Liver (tissue), 9 donors: ENCODE data around the gene ZIK1. TPM values are rescaled to one million over a fixed set of nuclear protein-coding genes. Genes with fewer than 3 reads are reported as not detected.

Experiments used
- DNase-seq: peaks from one replicate; pipeline ENCODE4 v3.0.0-alpha.2; 2017; ENCODE audit warnings: low spot score
- H3K27ac ChIP-seq, 2 donors: one replicate each; pipeline ENCODE4 v1.7.0; 2013; ENCODE audit warnings: inconsistent platforms in 2 of 2, low read length in 2 of 2, control low read depth in 1 of 2, low read depth in 1 of 2, mild to moderate bottlenecking in 1 of 2
- H3K27me3 ChIP-seq, 4 donors: one replicate each; pipeline versions ENCODE4 v1.6.1 to v1.7.0; 2013; ENCODE audit warnings: low read length in 3 of 4, inconsistent platforms in 1 of 4, mild to moderate bottlenecking in 1 of 4, moderate library complexity in 1 of 4; ENCODE audit not compliant: control insufficient read depth in 4 of 4, insufficient read depth in 4 of 4
- H3K36me3 ChIP-seq, 4 donors: one replicate each; pipeline versions ENCODE4 v1.6.1 to v1.7.0; 2013; ENCODE audit warnings: low read length in 3 of 4, mild to moderate bottlenecking in 3 of 4, low read depth in 1 of 4, moderate library complexity in 1 of 4; ENCODE audit not compliant: control insufficient read depth in 4 of 4, insufficient read depth in 3 of 4
- H3K4me1 ChIP-seq, 4 donors: one replicate each; pipeline versions ENCODE4 v1.6.1 to v1.7.0; 2013; ENCODE audit warnings: low read length in 3 of 4, mild to moderate bottlenecking in 3 of 4, moderate library complexity in 1 of 4; ENCODE audit not compliant: control insufficient read depth in 4 of 4, insufficient read depth in 4 of 4
- H3K4me3 ChIP-seq, 3 donors: one replicate each; pipeline versions ENCODE4 v1.6.1 to v1.7.0; 2013; ENCODE audit warnings: low read length in 3 of 3, control low read depth in 1 of 3, low read depth in 1 of 3, mild to moderate bottlenecking in 1 of 3
- H3K9ac ChIP-seq, 2 donors: one replicate each; pipeline ENCODE4 v1.7.0; 2013; ENCODE audit warnings: low read length in 2 of 2, mild to moderate bottlenecking in 2 of 2, moderate library complexity in 2 of 2, control low read depth in 1 of 2, low read depth in 1 of 2
- H3K9me3 ChIP-seq, 4 donors: one replicate each; pipeline versions ENCODE4 v1.6.1 to v1.7.0; 2013; ENCODE audit warnings: low read length in 3 of 4; ENCODE audit not compliant: control insufficient read depth in 4 of 4
- ATF3 ChIP-seq: IDR thresholded peaks from 2 replicates; pipeline ENCODE4 v1.6.1; 2016; ENCODE audit warnings: antibody characterized with exemption
- CTCF ChIP-seq: fragments of 150-350 bp; IDR thresholded peaks from 2 replicates; pipeline ENCODE4 v1.5.1; 2017; ENCODE audit warnings: improper control_type of control experiment, low read depth, low read length; ENCODE audit not compliant: missing input control
- EGR1 ChIP-seq, 2 donors: IDR thresholded peaks; 2 replicates each; pipeline ENCODE4 v1.6.1; 2016 to 2018; ENCODE audit warnings: antibody characterized with exemption in 2 of 2, low read depth in 2 of 2
- FOXA1 ChIP-seq: IDR thresholded peaks from 2 replicates; pipeline ENCODE4 v1.6.1; 2016; ENCODE audit warnings: antibody characterized with exemption
- FOXA2 ChIP-seq: IDR thresholded peaks from 2 replicates; pipeline ENCODE4 v1.6.1; 2016; ENCODE audit warnings: antibody characterized with exemption
- GABPA ChIP-seq, 2 donors: IDR thresholded peaks in 1 of 2; conservative IDR thresholded peaks in 1 of 2; 2 replicates each; pipeline ENCODE4 v1.6.1; 2016; ENCODE audit warnings: antibody characterized with exemption in 2 of 2, mild to moderate bottlenecking in 1 of 2, moderate library complexity in 1 of 2
- HNF4A ChIP-seq, 2 donors: conservative IDR thresholded peaks; 2 replicates each; pipeline ENCODE4 v1.6.1; 2016; ENCODE audit warnings: antibody characterized with exemption in 2 of 2, mild to moderate bottlenecking in 2 of 2
- HNF4G ChIP-seq: IDR thresholded peaks from 2 replicates; pipeline ENCODE4 v1.6.1; 2016; ENCODE audit warnings: antibody characterized with exemption
- JUND ChIP-seq, 2 donors: IDR thresholded peaks; 2 replicates each; pipeline ENCODE4 v1.6.1; 2016; ENCODE audit warnings: antibody characterized with exemption in 2 of 2
- MAX ChIP-seq: IDR thresholded peaks from 2 replicates; pipeline ENCODE4 v1.6.1; 2016; ENCODE audit warnings: antibody characterized with exemption
- NR2F2 ChIP-seq: IDR thresholded peaks from 2 replicates; pipeline ENCODE4 v1.6.1; 2016; ENCODE audit warnings: antibody characterized with exemption
- RAD21 ChIP-seq, 2 donors: IDR thresholded peaks; 2 replicates each; pipeline ENCODE4 v1.6.1; 2016; ENCODE audit warnings: antibody characterized with exemption in 2 of 2, mild to moderate bottlenecking in 2 of 2
- RXRA ChIP-seq, 2 donors: IDR thresholded peaks; 2 replicates each; pipeline ENCODE4 v1.6.1; 2017 to 2018; ENCODE audit warnings: antibody characterized with exemption in 2 of 2, mild to moderate bottlenecking in 1 of 2
- SP1 ChIP-seq: IDR thresholded peaks from 2 replicates; pipeline ENCODE4 v1.6.1; 2018; ENCODE audit warnings: antibody characterized with exemption, mild to moderate bottlenecking
- TAF1 ChIP-seq: conservative IDR thresholded peaks from 2 replicates; pipeline ENCODE4 v1.6.1; 2016; ENCODE audit warnings: antibody characterized with exemption, mild to moderate bottlenecking
- YY1 ChIP-seq: IDR thresholded peaks from 2 replicates; pipeline ENCODE4 v1.6.1; 2016; ENCODE audit warnings: antibody characterized with exemption, mild to moderate bottlenecking
- ZBTB33 ChIP-seq: IDR thresholded peaks from 2 replicates; pipeline ENCODE4 v1.6.1; 2016; ENCODE audit warnings: antibody characterized with exemption
- WGBS: extraction: QIAGEN DNeasy Blood & Tissue Kit; methylation state at CpG from one replicate; pipeline ENCODE4 v1.1.7; 2013; 5-methylcytosine and 5-hydroxymethylcytosine counted together
- polyA plus RNA-seq, 2 donors: library from polyadenylated mRNA; stranded (reverse) in 1 of 2; unstranded in 1 of 2; fragments of 200-250 nt in 1 of 2; fragments of >200 nt in 1 of 2; fragmentation: Nextera tagmentation in 1 of 2; extraction: Ambion mirVana in 1 of 2; gene quantifications; one replicate each; pipeline versions ENCODE4 v1.2.1 to v1.2.3, GENCODE V29; 2013 to 2015
- total RNA-seq, 2 donors: library from RNA; depleted of rRNA; stranded (reverse); fragments of >200 nt; gene quantifications; one replicate each; pipeline ENCODE4 v1.2.3, GENCODE V29; 2014
- TF ChIP-seq, protein P1 (sequence below): IDR thresholded peaks from 2 replicates; pipeline ENCODE4 v1.6.1; 2016; ENCODE audit warnings: antibody characterized with exemption, mild to moderate bottlenecking
- donor health status: healthy.
- donor health status: healthy.
- donor health status: healthy.
- donor health status: healthy.
- donor health status: healthy.

Gene ZIK1
- total and polyA plus RNA-seq, 4 donors, result 0.29 to 8.6 (median 0.88) TPM

GRCh38 chr19:57632987-57633831 is 49.3 kb downstream of the ZIK1 start, which contains the start of gene ZNF211:
Gene ZNF211 (plus strand): TSS chr19:57633168. CDS start chr19:57633347, 179 bp downstream.
- DNase-seq, result peak; percentile 97
- WGBS, result 2% methylated on average over 59 of the region's 59 CpGs
- Histone ChIP-seq H3K4me1 (peaks cover 4 to 10% (median 8%) of the 10 kb centered on the region in 4 donors), H3K36me3 (peaks cover 3 to 35% (median 24%) of the 10 kb centered on the region in 4 donors), H3K4me3 (peak within 1 kb of the TSS; percentile 69 to 95 (median 87)), H3K9ac (peak within 1 kb of the TSS; percentile 6 to 55), H3K27me3 (no peaks in the 10 kb centered on the region), H3K27ac (peak within 1 kb of the TSS in 1 of 2 donors; percentile 44), H3K9me3 (peaks cover 7 to 45% (median 26%) of the 10 kb centered on the region in 4 donors)
- TF ChIP-seq YY1, result peak; percentile 88
- TF ChIP-seq FOXA1, result no peak
- TF ChIP-seq CTCF, result no peak
- TF ChIP-seq ATF3, result no peak
- TF ChIP-seq SP1, result peak; percentile 68
- TF ChIP-seq MAX, result peak; percentile 33
- TF ChIP-seq JUND (IDR thresholded peaks at IDR 0.05), result no peak
- TF ChIP-seq HNF4A (conservative IDR thresholded peaks at IDR 0.05), result peak in 1 of 2 donors; percentile 17
- peak; percentile 63 to 92 for TF ChIP-seq GABPA (IDR thresholded peaks at IDR 0.05 in 1 of 2, conservative IDR thresholded peaks at IDR 0.05 in 1 of 2)
- TF ChIP-seq ZBTB33, result no peak
- TF ChIP-seq FOXA2, result no peak
- TF ChIP-seq, protein P1, sequence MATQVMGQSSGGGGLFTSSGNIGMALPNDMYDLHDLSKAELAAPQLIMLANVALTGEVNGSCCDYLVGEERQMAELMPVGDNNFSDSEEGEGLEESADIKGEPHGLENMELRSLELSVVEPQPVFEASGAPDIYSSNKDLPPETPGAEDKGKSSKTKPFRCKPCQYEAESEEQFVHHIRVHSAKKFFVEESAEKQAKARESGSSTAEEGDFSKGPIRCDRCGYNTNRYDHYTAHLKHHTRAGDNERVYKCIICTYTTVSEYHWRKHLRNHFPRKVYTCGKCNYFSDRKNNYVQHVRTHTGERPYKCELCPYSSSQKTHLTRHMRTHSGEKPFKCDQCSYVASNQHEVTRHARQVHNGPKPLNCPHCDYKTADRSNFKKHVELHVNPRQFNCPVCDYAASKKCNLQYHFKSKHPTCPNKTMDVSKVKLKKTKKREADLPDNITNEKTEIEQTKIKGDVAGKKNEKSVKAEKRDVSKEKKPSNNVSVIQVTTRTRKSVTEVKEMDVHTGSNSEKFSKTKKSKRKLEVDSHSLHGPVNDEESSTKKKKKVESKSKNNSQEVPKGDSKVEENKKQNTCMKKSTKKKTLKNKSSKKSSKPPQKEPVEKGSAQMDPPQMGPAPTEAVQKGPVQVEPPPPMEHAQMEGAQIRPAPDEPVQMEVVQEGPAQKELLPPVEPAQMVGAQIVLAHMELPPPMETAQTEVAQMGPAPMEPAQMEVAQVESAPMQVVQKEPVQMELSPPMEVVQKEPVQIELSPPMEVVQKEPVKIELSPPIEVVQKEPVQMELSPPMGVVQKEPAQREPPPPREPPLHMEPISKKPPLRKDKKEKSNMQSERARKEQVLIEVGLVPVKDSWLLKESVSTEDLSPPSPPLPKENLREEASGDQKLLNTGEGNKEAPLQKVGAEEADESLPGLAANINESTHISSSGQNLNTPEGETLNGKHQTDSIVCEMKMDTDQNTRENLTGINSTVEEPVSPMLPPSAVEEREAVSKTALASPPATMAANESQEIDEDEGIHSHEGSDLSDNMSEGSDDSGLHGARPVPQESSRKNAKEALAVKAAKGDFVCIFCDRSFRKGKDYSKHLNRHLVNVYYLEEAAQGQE, result no peak
- no peak for TF ChIP-seq RXRA (IDR thresholded peaks at IDR 0.05)
- peak; percentile 18 to 39 for TF ChIP-seq RAD21 (IDR thresholded peaks at IDR 0.05)
- TF ChIP-seq NR2F2, result peak; percentile 21
- no peak for TF ChIP-seq HNF4G
- no peak for TF ChIP-seq TAF1
- TF ChIP-seq EGR1 (IDR thresholded peaks at IDR 0.05; ENCODE audit: low read depth in 2 of 2), result no peak
